ENCODE data around the gene CNTD1.

CNTD1 gene

DNA sequence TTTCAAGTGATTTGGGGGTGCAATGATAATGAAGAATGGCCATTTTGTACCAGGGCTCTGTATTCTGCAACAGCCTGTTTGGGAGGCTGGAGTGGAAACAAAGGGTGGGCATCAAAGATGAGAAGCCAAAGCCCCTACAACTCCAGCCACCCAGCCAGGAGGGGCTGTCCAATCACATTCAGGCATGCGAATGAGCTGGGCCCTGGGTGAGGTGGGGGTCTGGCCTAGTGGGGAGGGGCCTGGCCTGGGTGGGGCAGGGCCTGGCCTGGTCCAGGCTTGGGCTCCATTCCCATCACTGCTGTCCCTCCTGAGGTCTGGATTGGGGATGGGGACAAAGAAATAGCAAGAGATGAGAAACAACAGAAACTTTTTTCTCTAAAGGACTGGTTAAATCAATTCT, 58.7 kb downstream of the CNTD1 start:
- DNase-seq (ENCODE audit: low read depth) = no peak
- TF ChIP-seq, protein P1, sequence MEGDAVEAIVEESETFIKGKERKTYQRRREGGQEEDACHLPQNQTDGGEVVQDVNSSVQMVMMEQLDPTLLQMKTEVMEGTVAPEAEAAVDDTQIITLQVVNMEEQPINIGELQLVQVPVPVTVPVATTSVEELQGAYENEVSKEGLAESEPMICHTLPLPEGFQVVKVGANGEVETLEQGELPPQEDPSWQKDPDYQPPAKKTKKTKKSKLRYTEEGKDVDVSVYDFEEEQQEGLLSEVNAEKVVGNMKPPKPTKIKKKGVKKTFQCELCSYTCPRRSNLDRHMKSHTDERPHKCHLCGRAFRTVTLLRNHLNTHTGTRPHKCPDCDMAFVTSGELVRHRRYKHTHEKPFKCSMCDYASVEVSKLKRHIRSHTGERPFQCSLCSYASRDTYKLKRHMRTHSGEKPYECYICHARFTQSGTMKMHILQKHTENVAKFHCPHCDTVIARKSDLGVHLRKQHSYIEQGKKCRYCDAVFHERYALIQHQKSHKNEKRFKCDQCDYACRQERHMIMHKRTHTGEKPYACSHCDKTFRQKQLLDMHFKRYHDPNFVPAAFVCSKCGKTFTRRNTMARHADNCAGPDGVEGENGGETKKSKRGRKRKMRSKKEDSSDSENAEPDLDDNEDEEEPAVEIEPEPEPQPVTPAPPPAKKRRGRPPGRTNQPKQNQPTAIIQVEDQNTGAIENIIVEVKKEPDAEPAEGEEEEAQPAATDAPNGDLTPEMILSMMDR (conservative IDR thresholded peaks at IDR 0.05; ENCODE audit: control insufficient read depth, insufficient read depth, low read depth, low read length) = no peak
- no peak overlapping the region for H3K4me3 ChIP-seq (ENCODE audit: control insufficient read depth, low read depth, low read length)
